ENCODE measurements around the gene SPATA31E1.
"Not testable (repeated sequence)": the region's sequence is repeated elsewhere in the genome, so short reads cannot be mapped to it uniquely, and the experiment has no call there.

SPATA31E1 gene

GRCh38 chr9:87924851-87925250 lies 42.2 kb downstream of the SPATA31E1 start:
- not testable (repeated sequence) for DNase-seq

- DNase-seq: not testable (repeated sequence)
Measured at GRCh38 chr9:87929152-87929551, 46.5 kb downstream of the SPATA31E1 start.

- not testable (repeated sequence) for DNase-seq
Measured at GRCh38 chr9:87934444-87934843, 51.8 kb downstream of the SPATA31E1 start.

- not testable (repeated sequence) for DNase-seq
Measured at GRCh38 chr9:87937352-87937751, 54.7 kb downstream of the SPATA31E1 start.

- DNase-seq: not testable (repeated sequence)
Measured at GRCh38 chr9:87937918-87938317, 55.2 kb downstream of the SPATA31E1 start.

- not testable (repeated sequence) for DNase-seq
Measured at GRCh38 chr9:87938336-87938735, 55.7 kb downstream of the SPATA31E1 start.
